Measurements from ENCODE around the gene STAB1.

STAB1 gene

GRCh38 chr3:52541050-52541449 is 45.9 kb downstream of the STAB1 start:
- TF ChIP-seq, protein P1, sequence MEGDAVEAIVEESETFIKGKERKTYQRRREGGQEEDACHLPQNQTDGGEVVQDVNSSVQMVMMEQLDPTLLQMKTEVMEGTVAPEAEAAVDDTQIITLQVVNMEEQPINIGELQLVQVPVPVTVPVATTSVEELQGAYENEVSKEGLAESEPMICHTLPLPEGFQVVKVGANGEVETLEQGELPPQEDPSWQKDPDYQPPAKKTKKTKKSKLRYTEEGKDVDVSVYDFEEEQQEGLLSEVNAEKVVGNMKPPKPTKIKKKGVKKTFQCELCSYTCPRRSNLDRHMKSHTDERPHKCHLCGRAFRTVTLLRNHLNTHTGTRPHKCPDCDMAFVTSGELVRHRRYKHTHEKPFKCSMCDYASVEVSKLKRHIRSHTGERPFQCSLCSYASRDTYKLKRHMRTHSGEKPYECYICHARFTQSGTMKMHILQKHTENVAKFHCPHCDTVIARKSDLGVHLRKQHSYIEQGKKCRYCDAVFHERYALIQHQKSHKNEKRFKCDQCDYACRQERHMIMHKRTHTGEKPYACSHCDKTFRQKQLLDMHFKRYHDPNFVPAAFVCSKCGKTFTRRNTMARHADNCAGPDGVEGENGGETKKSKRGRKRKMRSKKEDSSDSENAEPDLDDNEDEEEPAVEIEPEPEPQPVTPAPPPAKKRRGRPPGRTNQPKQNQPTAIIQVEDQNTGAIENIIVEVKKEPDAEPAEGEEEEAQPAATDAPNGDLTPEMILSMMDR (IDR thresholded peaks at IDR 0.05; ENCODE audit: insufficient read depth, low read length): no peak
- no peak for TF ChIP-seq GABPA (IDR thresholded peaks at IDR 0.05; ENCODE audit: low read depth)
- Histone ChIP-seq H3K4me3 (replicated peaks; ENCODE audit: insufficient read depth, low read length) (no peak overlapping the region), H3K27ac (replicated peaks) (no peak overlapping the region), H3K27me3 (ENCODE audit: insufficient read depth, poor library complexity, severe bottlenecking) (no peaks in the 10 kb centered on the region)
- DNase-seq (ENCODE audit: low read depth in 1 of 2, low spot score in 1 of 2): no peak

- TF ChIP-seq REST (IDR thresholded peaks at IDR 0.05; ENCODE audit: insufficient replicate concordance, low read depth) (no peak), GABPA (IDR thresholded peaks at IDR 0.05; ENCODE audit: low read depth) (no peak)
- Histone ChIP-seq H3K4me3 (replicated peaks; ENCODE audit: insufficient read depth, low read length) (no peak overlapping the region), H3K27ac (replicated peaks) (no peak overlapping the region), H3K27me3 (ENCODE audit: insufficient read depth, poor library complexity, severe bottlenecking) (no peaks in the 10 kb centered on the region)
- DNase-seq (ENCODE audit: low read depth in 1 of 2, low spot score in 1 of 2): no peak
Observed at GRCh38 chr3:52544937-52545336, 49.8 kb downstream of the STAB1 start.

- TF ChIP-seq GABPA (IDR thresholded peaks at IDR 0.05; ENCODE audit: low read depth) (no peak), SPI1 (IDR thresholded peaks at IDR 0.05; ENCODE audit: borderline replicate concordance, low read depth) (no peak), POLR2AphosphoS5 (IDR thresholded peaks at IDR 0.05; ENCODE audit: low read depth) (no peak), REST (IDR thresholded peaks at IDR 0.05; ENCODE audit: insufficient replicate concordance, low read depth) (no peak)
- TF ChIP-seq, protein P1 (IDR thresholded peaks at IDR 0.05; ENCODE audit: insufficient read depth, low read length): no peak
- Histone ChIP-seq H3K27ac (replicated peaks) (no peak overlapping the region), H3K27me3 (ENCODE audit: insufficient read depth, poor library complexity, severe bottlenecking) (no peaks in the 10 kb centered on the region), H3K4me3 (replicated peaks; ENCODE audit: insufficient read depth, low read length) (no peak overlapping the region)
- no peak for DNase-seq (ENCODE audit: low read depth in 1 of 2, low spot score in 1 of 2)
Observed at GRCh38 chr3:52546111-52546901, 51.2 kb downstream of the STAB1 start.

GRCh38 chr3:52547143-52547542 is 52.0 kb downstream of the STAB1 start:
- DNase-seq (ENCODE audit: low read depth in 1 of 2, low spot score in 1 of 2): no peak
- H3K27me3 ChIP-seq (ENCODE audit: insufficient read depth, poor library complexity, severe bottlenecking): no peaks in the 10 kb centered on the region
- TF ChIP-seq POLR2AphosphoS5 (IDR thresholded peaks at IDR 0.05; ENCODE audit: low read depth): no peak
- TF ChIP-seq GABPA (IDR thresholded peaks at IDR 0.05; ENCODE audit: low read depth): no peak
- TF ChIP-seq SPI1 (IDR thresholded peaks at IDR 0.05; ENCODE audit: borderline replicate concordance, low read depth): no peak
- TF ChIP-seq, protein P1 (IDR thresholded peaks at IDR 0.05; ENCODE audit: insufficient read depth, low read length): no peak
- no peak for TF ChIP-seq REST (IDR thresholded peaks at IDR 0.05; ENCODE audit: insufficient replicate concordance, low read depth)
- H3K27ac ChIP-seq (replicated peaks): no peak overlapping the region
- no peak overlapping the region for H3K4me3 ChIP-seq (replicated peaks; ENCODE audit: insufficient read depth, low read length)

All from HL-60 (cell line).